NOMO-1 treated with dmso at 0.1 percent for 144 hours (cell line): ENCODE measurements around the gene PIK3R2.
"Not testable (repeated sequence)": the region's sequence is repeated elsewhere in the genome, so short reads cannot be mapped to it uniquely, and the experiment has no call there.

Source experiments
- DNase-seq: peaks from one replicate; lab custom pipeline; 2025; ENCODE audit not compliant: unreplicated experiment; lab: John Stamatoyannopoulos, UW

The PIK3R2 gene

DNA sequence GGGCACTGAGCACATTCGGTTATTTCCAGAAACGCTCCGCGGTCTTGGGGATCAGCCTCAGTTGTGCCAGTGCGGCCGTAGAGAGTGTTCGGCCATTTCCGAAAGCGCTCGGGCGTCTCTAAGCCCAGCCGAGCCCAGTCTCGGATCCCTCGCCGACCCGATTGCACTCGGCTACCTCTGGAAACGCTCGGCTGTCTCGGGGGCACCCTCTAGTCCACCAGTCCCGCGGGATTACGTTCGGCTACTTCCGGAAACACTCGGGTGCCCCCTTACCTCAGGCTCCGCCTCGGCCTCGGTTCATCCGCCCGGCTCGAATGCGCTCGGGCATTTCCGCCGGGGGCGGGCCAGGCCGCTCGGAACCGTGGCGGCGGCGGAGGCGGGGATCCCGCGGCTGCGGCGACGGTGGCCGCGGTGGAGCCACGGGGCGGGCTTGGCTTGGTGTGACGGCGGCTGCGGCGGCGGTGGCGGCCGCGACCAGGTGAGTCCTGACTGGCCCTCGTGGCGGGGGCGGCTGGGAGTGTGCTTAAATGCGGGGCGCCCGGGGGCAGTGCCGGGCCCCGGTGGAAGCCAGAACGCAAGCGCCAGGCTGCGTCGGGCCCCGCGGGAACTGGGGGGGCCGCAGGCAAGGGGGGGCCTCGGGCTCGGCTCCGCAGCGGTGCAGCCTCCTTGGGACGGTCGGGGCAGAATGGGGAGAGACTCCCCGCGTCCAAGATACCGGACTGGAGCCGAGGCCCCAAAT is at the start of gene PIK3R2:
PIK3R2 (plus strand) TSS at position 347 of the 739 bp plus-strand sequence. CDS start 2,717 bp downstream, outside the sequence.
- DNase-seq, result peak; percentile 97

DNA sequence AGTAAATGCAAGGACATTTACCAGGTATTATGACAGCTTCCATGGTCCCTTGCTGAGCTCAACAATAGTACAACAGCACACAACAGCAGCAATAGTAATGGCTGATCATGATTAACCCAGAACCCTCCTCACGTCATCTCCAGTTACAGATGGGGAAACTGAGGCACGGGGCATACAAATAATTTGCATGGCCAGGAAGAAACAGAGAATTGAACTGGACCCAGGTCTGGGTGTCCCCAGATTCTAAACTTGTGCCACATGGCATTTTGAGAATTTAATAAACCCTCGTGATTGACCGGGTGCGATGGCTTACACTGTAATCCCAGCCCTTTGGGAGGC is 48.2 kb upstream of the PIK3R2 start:
- no peak for DNase-seq

DNA sequence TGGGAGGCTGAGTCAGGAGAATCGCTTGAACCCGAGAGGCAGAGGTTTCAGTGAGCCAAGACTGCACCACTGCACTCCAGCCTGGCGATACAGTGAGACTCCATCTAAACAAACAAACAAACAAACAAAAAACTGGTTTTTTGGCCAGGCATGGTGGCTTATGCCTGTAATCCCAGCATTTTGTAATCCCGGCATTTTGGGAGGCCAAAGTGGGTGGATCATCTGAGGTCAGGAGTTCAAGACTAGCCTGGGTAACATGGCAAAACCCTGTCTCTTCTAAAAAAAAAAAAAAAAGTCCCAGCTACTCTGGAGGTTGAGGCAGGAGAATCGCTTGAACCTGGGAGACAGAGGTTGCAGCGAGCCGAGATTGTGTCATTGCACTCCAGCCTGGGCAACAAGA is 47.7 kb upstream of the PIK3R2 start:
- DNase-seq, result not testable (repeated sequence)

DNA sequence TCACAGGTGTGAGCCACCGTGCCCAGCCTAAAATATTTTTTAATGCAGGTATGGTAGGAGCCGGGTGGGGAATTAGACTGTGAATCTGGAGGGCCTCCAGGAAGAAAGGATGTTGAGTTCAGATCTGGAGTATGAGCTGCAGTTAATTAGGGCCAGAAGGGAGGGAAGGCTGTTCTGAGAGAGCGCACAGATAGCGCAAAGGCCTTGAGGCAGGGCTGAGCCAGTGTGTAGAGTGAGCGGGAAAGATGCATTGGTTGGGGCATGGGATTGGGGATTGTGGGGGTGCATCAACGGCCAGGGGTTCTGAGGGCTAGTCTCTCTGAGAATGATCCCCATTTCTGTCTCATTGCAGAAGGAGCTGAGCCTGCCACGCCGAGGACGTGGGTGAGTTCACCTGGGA is 45.7 kb upstream of the PIK3R2 start:
- no peak for DNase-seq

DNA sequence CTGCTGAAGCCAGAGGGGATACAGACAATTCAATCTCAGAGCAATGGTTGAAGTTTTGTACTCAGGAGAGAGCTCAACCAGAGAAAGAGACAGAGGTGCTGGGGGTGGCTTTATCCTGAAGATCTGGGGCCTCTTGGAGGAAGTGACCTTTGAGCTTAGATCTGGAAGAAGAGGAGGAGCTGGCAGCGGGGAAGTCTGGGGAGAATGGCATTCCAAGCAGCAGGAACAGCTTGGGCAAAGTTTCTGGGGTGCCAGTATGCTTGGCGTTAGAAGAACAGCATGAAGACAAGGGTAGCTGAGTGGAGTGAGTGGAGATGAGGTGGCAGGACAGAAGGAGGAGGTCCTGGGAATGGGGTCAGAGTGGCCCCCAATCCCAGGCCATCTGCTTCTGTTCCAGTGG is 44.1 kb upstream of the PIK3R2 start:
- no peak for DNase-seq

DNA sequence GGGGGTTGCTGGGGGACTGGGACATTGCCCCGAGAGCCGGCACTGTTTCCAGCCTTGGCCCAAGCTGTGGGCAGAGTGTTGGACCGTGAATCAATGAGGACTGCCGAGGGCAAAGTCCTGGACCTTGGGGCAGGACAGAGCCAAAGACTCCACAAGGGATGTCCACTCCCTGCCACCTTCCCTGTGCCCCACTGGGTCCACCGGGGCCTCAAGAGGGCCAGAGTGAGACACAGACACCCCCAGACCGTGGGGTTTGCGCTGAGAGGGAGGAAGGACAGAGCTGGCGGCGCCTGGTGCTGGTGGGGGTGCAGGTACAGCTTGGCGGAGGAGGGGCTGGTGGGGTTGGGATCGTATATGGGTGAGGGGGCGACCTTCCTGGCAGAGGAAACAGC is 43.6 kb upstream of the PIK3R2 start:
- no peak for DNase-seq

DNA sequence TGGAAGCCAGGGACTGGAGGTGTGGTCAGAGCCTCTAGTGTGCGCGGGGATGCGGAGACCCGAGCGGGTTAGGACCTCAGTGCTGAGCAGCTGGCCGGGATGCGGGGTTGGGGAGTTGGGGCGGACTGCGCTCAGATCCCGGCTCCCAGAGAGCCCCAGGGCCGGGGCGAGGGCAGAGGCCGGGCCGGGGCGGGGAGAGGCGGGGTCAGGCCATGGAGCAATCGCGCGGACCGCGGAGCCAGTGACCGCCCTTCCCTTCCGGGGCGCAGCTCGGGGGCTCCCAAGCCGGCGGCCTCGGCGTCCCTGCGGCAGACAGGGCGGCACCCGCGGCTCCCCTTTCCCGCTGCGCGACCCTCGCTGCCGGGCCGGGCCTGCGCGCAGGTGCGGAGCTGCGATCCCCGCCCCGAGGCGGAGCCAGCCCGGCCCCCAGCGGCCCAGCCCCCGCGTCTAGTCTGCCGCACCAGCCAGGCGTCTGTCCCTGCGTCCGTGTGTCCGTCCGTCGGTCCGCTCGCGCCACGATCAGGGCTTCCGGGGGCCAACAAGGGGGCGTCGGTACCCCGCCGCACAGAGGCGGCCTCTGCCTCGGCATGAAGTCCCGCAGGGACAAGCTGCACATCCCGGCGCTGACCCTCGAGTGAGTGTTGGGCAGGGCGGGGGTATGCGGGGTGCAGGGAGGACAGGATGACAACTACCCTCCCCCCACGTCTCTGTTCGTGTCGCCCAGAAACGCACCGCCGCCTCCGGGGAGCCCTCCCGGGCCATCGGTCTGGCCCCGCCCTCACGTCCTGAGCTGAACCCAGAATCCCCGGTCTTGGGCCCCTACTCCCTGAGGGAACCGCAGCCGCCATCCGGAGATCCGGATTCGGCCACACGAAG is 43.0 kb upstream of the PIK3R2 start:
- DNase-seq, result no peak

DNA sequence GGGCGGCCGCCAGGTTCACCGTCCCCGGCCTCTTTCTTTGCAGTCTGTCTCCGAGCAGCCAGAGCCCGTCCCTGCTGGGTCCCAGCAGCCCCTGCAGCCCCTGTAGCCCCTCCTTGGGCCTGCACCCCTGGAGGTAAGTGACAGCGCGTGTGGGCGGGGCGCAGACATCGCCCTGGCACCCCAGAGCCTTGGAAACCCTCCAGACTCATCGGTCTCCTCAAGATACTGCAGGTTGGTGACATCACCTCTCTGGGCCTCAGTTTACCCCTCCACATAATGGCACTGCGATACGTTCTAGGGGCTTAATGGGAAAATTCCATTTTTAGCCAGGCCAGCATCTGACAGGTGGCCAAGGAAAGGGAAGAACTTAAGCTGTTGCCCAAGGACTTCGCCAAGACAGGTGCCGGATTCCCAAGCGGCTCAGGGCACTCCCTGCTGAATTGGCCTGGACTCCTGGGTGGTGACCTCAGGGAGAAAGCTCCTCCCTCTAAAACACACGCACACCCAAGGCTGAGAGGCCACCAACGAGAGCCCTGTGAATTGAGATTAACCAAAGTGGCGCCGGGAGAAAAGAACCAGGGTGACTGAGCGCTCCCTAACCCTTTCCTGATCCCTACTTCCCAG is 42.2 kb upstream of the PIK3R2 start:
- no peak for DNase-seq

DNA sequence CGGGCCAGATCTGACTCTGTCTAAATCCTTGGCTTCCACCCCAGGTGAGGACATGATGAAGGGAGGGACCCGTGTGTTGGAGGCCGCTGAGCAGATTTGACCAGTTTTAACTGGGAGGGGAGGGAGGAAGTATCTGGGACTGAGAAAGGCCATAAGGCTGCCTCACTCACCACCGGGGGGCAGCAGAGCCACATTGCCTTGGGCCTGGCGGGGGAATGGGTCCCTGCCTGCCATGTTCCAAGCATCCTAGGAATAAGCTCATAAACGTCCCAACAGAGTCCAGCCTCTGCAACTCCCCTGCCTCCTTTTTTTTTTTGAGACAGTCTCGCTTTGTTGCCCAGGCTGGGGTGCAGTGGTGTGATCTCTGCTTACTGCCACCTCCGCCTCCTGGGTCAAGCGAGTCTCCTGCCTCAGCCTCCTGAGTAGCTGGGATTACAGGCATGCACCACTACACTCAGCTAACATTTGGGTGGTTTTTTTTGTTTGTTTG is 39.9 kb upstream of the PIK3R2 start:
- DNase-seq, result peak; percentile 48

DNA sequence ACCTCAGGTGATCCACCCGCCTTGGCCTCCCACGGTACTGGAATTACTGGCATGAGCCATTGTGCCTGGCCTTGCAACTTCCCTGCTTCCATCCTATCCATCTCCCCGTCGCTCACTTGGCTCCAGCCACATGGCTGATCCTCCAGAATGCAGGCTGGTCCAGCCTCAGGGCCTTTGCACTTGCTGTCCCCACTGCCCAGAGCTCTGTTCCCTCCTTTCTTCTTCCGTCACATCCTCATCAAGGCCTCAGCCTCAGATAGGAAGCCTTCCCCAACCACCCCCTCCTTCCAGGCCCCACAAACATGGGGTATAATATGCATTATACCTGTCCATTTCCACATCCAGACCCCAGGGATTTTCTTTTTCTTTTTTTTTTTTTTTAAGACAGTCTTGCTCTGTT is 39.1 kb upstream of the PIK3R2 start:
- no peak for DNase-seq

DNA sequence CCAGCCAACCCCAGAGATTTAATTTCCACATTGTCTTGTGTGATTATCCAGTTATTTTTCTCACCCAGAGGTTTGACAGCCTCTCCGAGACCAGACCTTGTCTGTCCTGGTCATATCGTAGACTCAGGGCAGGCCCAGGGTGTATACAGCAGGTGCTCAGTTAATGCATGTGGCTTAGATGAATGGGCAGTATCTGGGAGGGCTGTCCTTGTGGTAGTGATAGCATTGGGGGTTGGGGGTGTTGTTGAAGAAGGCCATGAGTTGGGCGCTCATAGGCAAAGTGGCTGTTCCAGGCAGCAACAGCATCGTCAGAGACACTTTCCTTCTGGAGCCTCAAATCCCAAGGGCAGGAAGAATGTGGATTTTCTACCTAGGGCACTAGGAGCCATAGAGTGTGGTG is 38.5 kb upstream of the PIK3R2 start:
- DNase-seq, result no peak

DNA sequence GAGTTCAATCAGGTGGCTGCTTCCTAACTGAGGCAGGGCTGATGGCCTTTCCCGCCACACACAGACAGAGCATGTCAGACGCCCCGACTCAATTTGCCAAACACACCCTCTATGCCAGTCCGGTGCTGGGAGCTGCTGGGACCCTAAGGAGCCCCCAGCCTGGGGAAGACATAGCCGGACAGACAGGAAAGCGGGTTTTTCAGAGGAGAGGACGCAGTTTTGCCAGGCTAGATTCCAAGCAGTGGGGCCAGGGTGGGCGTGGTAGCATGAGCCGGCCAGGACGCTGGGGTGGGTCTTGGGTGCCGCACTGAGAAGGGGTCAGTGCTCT is 35.6 kb upstream of the PIK3R2 start:
- no peak for DNase-seq

DNA sequence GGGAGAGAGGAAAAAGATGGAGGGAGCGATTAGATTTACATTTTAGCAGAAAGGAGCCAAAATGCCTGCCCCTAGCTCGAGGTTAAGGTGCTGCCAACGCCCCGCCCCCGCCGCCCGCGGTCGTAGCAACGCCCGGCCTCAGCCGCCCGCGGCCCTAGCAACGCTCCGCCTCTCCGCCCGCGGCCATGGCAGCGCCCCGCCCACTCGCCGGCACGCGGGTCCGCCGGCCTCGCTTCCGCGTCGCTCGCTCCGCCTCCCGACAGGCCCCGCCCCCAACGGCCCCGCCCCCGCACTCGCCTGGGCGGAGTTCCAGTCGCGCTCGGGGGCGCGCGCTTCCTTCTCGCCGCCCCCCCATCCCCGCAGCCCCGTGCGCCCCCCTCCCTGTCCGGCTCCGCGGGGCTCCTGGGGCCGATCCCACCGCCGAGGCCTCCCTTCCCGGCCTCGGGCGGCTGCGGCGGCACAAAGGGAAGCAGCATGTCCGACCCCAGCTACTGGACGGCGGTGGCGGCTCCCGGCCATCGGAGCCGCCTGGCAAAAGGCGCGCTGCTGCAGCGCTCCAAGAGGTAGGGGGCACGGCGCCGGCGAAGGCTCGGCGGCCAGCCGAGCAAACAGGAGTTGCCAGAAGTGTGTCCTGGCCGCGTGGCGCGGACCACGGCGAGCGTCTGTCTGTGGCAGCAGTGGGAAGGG is 35.1 kb upstream of the PIK3R2 start:
- peak; percentile 91 for DNase-seq

DNA sequence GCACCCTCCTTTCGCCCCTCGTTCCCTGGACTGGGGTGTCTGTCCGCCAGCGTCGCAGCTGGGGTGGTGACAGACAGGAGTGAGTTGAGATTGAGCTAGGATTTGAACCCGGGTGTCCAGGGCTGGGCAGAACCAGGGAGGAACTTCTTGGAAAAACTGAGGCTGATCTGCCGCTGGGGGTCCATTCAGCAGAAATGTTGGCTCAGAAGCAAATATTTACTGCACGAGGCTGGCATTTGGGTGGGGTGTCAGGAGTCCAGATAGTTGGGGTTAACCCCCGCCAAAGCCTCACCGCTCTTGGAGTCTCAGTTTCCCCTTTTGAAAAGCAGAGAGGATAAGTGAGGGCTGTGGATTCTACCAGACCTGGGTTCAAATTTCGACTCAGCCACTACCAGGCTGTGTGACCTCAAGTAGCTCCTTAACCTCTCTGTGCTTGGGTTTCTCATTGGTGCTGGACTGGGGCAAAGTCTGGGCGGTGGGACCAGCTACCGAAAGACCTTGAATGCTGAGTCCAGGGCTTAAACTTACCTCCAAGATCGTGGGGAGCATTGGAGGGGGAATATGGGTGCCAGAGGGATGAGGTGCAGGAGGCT is 34.4 kb upstream of the PIK3R2 start:
- DNase-seq, result no peak

DNA sequence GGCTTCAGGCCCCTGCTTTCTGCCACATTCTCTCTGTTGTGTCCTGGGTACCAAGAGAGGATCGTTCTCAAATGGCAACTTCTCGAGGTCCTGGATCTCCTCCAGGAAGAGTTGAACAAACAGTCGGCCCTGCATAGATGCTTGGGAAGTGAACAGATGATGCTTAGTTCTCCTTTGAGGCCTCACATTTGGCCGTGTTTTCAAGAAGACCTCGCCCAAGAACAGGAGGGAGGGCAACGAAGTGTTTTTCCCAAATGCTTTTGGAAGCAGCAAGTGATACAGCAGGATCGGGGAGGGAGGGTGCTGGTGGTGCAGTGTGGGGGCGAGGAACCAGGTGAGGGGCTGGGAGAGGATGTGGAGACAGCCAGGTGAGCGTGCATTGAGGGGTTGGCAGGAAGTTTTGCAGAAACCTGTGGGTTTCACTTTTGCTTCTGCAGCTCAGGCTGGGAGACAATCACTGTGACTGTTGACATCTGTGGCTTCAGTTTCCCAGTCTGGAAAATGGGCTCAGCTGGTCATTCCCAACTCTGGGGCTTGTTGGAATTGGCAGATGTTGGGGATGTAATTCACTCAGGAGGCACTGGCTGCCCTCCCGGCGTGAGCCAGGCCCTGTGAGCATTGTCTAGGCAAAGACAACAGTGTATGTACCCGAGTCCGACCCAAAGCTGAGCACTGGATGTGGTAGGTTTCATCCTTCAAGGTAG is 33.8 kb upstream of the PIK3R2 start:
- DNase-seq, result no peak

DNA sequence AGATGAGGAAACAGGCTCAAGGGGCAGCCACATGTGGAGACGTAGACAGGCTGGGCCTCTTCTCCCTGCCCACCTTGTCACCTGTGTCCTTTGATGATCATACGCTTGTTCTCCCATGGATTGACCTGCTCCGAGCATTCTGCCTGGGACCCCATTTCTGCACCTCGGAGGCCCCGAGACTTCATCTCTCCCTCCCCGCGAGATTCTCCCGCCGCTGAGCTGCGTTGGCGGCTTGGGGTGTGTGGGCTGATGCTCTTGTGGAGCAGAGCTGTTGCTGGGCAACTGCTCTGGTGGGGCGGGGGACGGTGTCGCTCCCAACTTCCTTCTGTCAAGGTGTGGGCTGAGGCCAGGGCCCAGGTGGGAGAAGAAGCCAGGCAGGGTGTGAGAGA is 33.3 kb upstream of the PIK3R2 start:
- DNase-seq, result no peak

DNA sequence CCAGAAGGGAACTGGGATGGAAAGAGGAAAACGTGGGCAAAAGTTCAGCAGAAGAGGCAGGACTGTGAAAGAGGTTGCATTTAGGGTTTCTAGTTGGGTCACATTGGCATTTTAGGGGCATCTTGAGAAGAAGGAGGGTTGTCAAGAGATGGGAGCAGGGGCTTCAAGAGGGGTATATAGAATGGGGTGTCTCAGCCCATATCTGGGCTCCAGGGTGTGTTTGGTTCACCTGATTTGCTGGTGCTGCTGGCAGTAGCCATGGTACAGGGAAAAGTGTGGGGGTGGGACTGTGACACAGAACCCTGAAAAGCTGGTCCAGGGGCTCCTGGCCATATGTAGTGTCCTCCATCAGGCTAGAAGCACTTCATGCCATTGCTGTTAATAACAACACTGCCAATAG is 32.8 kb upstream of the PIK3R2 start:
- no peak for DNase-seq

DNA sequence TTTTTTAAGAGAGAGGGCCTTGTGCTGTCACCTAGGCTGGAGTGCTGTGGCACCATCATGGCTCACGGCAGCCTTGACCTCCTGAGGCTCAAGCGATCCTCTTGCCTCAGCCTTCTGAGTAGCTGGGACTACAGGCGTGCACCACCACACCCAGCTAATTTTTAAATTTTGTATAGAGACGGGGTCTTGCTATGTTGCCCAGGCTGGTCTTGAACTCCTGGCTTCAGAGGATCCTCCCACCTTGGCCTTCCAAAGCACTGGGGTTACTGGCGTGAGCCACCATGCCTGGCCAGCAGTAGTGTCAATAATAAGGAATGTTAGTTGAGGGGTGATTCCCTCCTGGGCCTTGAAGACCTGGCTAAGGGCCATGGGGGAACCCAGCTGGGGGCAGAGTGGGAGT is 31.8 kb upstream of the PIK3R2 start:
- DNase-seq, result no peak

DNA sequence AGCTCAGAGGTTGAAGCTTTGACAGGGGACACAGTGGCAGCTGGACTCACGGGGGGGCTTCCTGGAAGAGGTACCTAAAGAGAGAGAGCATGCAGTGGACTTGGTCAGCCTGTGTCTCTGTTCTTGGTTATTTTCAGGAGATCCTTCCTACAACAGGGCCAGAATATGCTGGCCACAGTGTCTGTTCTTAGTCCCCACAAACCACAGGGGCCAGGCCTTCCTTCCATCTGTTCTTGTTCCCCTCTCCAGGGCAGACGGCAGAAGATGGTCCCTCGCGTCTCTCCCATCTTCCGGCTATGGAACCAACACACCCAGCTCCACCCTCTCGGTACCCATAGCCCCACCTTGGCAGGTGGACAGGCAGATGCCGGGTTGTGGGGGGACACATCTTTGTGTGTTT is 30.5 kb upstream of the PIK3R2 start:
- no peak for DNase-seq
